HepG2 (cell line): ENCODE measurements around the gene PHLPP2. TPM values are rescaled to one million over a fixed set of nuclear protein-coding genes. Genes with fewer than 3 reads are reported as not detected.

Source experiments
- ADNP ChIP-seq: sonication (generic); formaldehyde crosslinking; IDR thresholded peaks from 2 replicates; pipeline ENCODE4 v1.4.0; 2020; ENCODE audit warnings: missing genetic modification reagents
- BCLAF1 ChIP-seq: fragments of 450-650 bp; IDR thresholded peaks from 2 replicates; pipeline ENCODE4 v1.6.1; 2017; ENCODE audit warnings: mild to moderate bottlenecking
- HMGA1 ChIP-seq: sonication (generic); formaldehyde crosslinking; conservative IDR thresholded peaks from 2 replicates; pipeline ENCODE4 v1.4.0; 2020; ENCODE audit warnings: missing genetic modification reagents
- KAT8 ChIP-seq: IDR thresholded peaks from 2 replicates; pipeline ENCODE4 v1.6.1; 2016; ENCODE audit warnings: missing genetic modification reagents, missing compliant biosample characterization
- KLF16 ChIP-seq, 2 experiments: sonication (generic) in 1 of 2; formaldehyde crosslinking in 1 of 2; IDR thresholded peaks; 2 replicates each; pipeline versions ENCODE4 v1.6.1 to v1.8.0; 2016 to 2023; ENCODE audit warnings: missing genetic modification reagents in 2 of 2, missing compliant biosample characterization in 1 of 2
- MIER2 ChIP-seq: IDR thresholded peaks from 2 replicates; pipeline ENCODE4 v1.6.1; 2016; ENCODE audit warnings: missing biosample characterization, missing genetic modification reagents
- RXRA ChIP-seq: sonication (generic); formaldehyde crosslinking; IDR thresholded peaks from 2 replicates; pipeline ENCODE4 v1.5.1; 2020; ENCODE audit warnings: missing genetic modification reagents
- RXRB ChIP-seq: IDR thresholded peaks from 2 replicates; pipeline ENCODE4 v1.6.1; 2016; ENCODE audit warnings: borderline replicate concordance, missing genetic modification reagents, missing compliant biosample characterization
- ZNF136 ChIP-seq: sonication (generic); formaldehyde crosslinking; IDR thresholded peaks from 2 replicates; pipeline ENCODE4 v1.8.1; 2022; ENCODE audit warnings: low read depth, mild to moderate bottlenecking, moderate library complexity, missing genetic modification reagents
- ZNF30 ChIP-seq: sonication (generic); formaldehyde crosslinking; IDR thresholded peaks from 2 replicates; pipeline ENCODE4 v1.5.0; 2020; ENCODE audit warnings: mild to moderate bottlenecking, missing genetic modification reagents
- ZNF318 ChIP-seq: sonication (generic); formaldehyde crosslinking; IDR thresholded peaks from 2 replicates; pipeline ENCODE4 v1.4.0; 2020; ENCODE audit warnings: mild to moderate bottlenecking, missing genetic modification reagents
- ZNF331 ChIP-seq: sonication (generic); formaldehyde crosslinking; IDR thresholded peaks from 2 replicates; pipeline ENCODE4 v1.4.0; 2020; ENCODE audit warnings: missing genetic modification reagents
- ZNF484 ChIP-seq: sonication (generic); formaldehyde crosslinking; IDR thresholded peaks from 2 replicates; pipeline ENCODE4 v1.5.1; 2020; ENCODE audit warnings: mild to moderate bottlenecking, low read depth, missing genetic modification reagents, borderline replicate concordance
- ZNF678 ChIP-seq: sonication (generic); formaldehyde crosslinking; IDR thresholded peaks from 2 replicates; pipeline ENCODE4 v1.4.0; 2020; ENCODE audit warnings: mild to moderate bottlenecking, missing genetic modification reagents
- ZXDC ChIP-seq: sonication (generic); formaldehyde crosslinking; IDR thresholded peaks from 2 replicates; pipeline ENCODE4 v1.5.0; 2020; ENCODE audit warnings: mild to moderate bottlenecking, missing genetic modification reagents
- polyA plus RNA-seq, 8 experiments: library from polyadenylated mRNA; depleted of rRNA in 3 of 8; stranded (reverse) in 7 of 8; unstranded in 1 of 8; fragments of >200 nt; fragmentation: Illumina TruSeq in 4 of 8; extraction: Trizol in 4 of 8; gene quantifications; 2 replicates each; pipeline versions ENCODE4 v1.2.1 to v1.2.3, GENCODE V29; 2011 to 2016; ENCODE audit warnings: low read depth in 4 of 8, missing spikeins in 1 of 8, mixed read lengths in 1 of 8; ENCODE audit not compliant: insufficient read depth in 1 of 8
- total RNA-seq, 5 experiments: library from RNA; depleted of rRNA; stranded (reverse); fragments of >200 nt; fragmentation: Illumina TruSeq; extraction: Trizol; gene quantifications; 2 replicates each; pipeline ENCODE4 v1.2.3, GENCODE V29; 2016; ENCODE audit warnings: low read depth in 1 of 5

Gene PHLPP2
- total and polyA plus RNA-seq, 2 of the 13 experiments (the other 11 are each of a cell fraction or from before 2014, with no cell fraction given) = 8.9 TPM

- no peak for TF ChIP-seq ZNF318 (CRISPR knock-in tag)
- no peak for TF ChIP-seq KLF16 (CRISPR knock-in tag; IDR thresholded peaks at IDR 0.05)
- no peak for TF ChIP-seq ZNF30 (CRISPR knock-in tag)
- no peak for TF ChIP-seq ZNF331 (CRISPR knock-in tag)
- TF ChIP-seq RXRB (CRISPR knock-in tag) = no peak
- no peak for TF ChIP-seq ZNF484 (CRISPR knock-in tag)
- no peak; the same call in 1 of the 2 replicates for TF ChIP-seq RXRA (CRISPR knock-in tag)
- peak; percentile 58; the same call in 1 of the 2 replicates for TF ChIP-seq ZNF678 (CRISPR knock-in tag)
- TF ChIP-seq ADNP (CRISPR knock-in tag) = no peak
- no peak for TF ChIP-seq BCLAF1
- TF ChIP-seq ZNF136 (CRISPR knock-in tag) = 0 out of 2 replicates have a peak, but pooled peaks have one; percentile 58
- TF ChIP-seq ZXDC (CRISPR knock-in tag) = no peak
- no peak for TF ChIP-seq HMGA1 (CRISPR knock-in tag)
- TF ChIP-seq KAT8 = peak; percentile 36; the same call in 1 of the 2 replicates
- TF ChIP-seq MIER2 (CRISPR knock-in tag) = no peak
Measured at GRCh38 chr16:71723537-71724319, 773 bp downstream of the PHLPP2 start (continued).
